HG03280 (cell line): Measurements from ENCODE around the gene URM1.

Source experiments
- ATAC-seq: cut with Tn5 transposase; IDR thresholded peaks from one replicate; pipeline ENCODE4 v1.9.1; 2021; ENCODE audit warnings: mild to moderate bottlenecking, moderate library complexity; ENCODE audit not compliant: unreplicated experiment

Gene URM1

DNA sequence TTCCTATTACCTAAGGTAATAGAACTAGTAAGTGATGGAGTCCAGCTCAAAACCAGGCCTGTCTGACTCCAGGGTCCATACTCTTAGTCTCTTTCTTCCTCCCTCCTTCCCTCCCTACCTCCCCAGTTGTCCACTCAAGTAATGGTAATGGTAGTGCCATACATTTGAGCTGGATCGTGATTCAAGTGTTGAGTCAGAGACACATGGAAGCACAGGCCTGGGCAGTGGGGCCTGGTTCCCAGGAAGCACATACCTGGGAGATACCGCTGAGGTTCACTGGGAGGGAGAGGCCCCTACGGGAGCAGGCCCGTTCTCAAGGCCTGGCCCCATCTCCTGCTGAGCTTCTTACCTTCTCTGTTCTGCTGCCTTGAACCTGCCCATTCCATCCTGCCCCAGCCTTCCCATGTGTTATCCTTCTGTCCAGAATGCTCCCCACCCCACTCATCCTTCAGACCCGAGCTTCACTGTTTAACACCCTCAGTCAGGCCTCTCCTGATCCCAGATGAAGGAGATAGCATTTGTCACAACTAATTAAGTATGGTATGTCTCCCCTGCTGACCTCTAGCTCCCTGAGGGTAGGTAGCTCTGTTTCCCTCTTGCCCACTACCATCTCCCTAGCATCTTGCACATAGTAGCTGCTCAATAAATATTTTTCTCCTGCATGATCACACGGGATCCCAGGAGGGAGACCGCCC lies 13.8 kb downstream of the URM1 start:
- no peak for ATAC-seq

DNA sequence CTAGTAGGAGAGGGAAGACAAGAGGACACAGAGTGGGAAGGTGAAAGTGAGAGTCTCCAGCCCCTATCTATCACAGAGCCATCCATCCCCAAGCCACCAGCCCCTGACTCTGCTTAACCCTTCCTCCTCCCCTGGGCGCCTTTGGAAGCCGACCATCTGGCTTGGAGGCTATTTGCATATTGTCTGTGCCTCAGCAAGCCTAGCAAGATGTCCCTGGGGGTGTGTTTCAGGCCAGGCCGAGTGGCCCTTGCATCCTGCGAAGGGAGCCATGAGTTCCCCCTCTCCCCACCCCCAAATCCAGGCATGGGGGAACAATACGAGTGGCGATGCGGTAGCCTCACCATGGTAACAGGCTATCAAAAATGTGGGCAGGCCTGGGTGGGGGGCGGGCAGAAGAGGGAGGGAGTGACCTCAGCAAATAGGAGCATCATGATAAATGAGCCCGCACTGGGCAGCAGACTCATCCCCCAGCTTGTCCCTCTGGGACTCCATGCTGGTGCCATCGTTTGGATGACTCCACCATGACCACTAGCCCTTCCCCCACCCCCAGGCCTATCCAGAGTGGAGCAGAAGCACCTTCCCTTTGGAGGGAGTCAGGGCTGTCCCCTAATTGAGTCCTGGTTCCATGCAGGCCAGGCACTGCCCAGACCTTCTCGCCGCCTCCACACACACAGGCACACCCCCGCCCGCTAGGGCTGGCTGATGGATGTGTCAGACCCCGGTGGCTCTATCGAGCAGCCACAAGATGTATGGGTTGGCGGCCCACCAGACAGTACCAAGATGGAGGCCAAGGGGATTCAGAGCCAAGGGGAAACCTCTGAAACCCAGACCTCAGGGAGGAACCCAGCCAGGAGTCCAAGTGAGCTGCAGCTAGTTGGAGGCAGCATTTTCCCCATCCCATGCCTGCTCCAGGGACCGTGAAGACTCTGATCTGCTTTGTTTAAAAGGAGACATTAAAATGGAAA lies 14.6 kb downstream of the URM1 start:
- no peak for ATAC-seq

DNA sequence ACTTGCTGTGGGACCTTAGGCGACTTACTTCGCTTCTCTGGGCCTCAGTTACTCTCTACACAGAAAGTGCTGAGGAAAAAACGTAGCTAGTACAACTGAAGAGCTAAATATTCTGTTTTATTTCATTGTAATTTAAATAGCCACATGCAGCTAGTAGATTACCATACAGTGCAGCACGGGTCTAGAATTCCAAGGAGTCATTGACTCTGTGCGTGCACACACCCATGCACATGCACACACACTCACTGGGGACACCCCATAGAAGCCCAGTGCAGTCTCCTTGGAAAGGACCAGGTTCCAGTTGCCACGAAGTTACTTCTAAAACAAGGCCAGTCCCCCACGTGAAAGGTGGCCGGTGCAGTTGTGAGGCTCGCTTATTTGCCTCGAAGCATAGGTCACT lies 17.0 kb downstream of the URM1 start:
- ATAC-seq: no peak

DNA sequence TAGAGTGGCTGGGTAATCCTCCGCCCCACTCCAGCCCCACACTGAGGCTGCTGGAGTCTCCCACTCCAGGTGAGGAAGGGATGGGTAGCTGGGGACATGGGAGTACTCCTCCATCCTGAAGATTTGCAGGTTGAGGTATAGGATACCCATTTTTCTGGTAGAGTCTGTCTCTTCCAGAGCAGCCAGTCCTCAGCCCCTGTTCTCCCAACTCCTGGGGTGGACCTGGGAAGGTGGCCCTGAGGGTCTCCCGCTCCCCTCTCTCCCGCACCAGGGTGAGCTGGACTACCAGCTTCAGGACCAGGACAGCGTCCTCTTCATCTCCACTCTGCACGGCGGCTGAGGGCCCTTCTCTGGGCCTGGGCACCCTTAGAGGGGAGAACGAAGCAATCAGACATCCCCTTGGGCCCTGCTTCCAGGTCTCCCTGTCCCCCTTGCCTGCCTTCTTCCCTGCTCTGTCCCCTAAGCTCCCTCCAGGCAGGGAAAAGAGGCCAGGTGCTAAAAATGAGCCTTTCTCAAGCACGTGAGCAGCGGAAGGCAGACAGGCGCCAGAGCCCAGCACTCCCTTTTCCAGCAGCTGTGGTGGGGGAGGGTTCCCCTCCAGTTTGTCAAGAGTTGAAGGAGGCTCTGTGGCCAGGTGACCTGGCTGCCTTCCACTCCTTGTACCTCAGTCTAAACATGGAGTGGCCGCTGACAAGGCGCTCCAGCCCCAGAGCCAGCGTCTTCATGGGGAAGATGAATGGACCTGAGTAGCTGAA lies 18.4 kb downstream of the URM1 start:
- no peak for ATAC-seq

DNA sequence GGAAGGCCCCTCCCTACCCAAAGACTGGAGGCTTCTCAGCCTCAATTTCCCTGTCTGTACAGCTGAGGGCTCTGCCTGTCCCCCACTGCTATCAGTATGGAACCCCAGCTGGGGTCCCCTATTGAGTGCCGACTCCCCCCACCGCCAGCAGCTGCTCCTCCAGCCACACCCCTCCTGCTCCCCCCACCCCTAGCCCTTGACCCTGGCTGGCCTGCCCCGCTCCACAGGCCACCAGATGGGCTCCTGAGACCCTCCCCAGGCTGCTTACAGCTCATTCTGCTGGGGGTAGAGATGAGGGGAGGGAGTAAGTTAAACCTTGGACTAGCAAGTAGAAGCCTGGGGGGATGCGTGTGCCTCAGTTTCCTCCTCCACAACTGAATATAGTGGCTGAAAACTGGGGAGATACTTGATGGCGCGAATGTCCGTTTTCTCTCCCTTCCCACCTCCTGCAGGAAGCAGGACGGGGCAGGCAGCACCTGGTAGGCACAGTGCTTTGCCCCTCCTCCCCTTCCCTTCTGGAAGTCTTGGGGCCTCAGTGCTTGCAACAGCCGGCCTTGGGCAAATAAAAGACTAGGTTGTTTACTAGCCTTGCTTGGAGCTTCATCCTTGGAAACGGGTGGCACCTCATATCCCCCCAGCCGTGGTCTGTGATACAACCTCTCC lies 19.1 kb downstream of the URM1 start:
- ATAC-seq: no peak

DNA sequence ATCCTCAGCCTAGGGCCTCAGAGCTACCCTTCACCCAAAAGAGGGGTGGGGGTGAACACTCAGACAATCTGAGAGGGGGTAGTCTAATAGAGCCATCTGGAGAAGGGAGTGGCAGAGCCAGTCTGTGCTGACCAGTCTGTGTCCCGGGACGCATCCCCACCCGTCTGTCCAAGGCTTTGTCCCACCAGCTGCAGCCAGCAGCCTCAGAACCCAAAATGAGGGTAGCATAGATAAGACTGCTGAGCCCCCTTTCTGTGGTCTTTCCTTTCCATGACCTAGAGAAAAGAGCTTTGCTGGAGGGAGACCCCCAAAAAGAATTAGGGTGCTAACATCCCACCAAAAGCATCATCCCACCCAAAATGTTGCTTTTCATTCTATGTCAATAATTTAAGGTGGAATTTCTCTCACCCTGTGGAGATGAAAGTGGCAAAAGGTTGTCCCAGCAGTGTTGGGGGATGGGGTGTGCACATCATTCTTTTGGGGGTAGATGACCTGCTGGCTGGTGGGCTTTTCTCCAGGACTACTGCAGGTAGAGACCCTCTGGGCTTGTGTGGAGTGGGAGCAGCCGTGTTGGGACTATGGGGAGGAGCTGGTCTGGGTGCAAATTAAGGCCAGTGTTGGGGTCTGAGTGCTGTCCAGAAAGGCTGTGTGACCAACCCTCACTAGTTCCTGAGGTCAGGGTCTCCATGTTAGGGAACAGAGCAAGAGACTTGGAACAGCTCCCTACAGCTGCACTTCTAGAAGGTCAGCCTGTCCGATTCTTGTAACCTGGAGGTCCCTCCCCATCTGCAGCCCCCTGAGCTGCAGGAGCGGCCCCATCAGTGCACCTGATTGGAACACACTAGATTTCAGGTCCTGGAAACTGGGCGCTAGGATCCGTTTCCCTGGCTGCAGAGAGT lies 19.9 kb downstream of the URM1 start:
- no peak for ATAC-seq

DNA sequence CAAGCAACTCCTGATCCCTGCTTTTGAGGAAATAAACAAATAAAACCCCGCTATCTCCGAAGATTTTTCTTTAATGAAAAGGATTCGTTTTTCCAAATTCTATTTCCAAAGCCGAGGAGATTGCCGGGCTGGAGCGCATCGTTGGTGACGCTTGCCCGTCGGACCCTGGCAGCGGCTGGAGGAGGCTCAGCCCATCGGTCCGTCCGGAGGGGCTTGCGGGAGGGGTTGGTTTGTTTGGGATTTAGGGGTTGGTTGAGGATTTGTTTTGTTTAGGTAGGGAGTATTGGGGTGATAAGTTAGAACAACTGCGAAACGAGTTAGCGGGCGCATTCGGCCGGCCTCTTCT lies 20.8 kb downstream of the URM1 start:
- ATAC-seq: no peak

DNA sequence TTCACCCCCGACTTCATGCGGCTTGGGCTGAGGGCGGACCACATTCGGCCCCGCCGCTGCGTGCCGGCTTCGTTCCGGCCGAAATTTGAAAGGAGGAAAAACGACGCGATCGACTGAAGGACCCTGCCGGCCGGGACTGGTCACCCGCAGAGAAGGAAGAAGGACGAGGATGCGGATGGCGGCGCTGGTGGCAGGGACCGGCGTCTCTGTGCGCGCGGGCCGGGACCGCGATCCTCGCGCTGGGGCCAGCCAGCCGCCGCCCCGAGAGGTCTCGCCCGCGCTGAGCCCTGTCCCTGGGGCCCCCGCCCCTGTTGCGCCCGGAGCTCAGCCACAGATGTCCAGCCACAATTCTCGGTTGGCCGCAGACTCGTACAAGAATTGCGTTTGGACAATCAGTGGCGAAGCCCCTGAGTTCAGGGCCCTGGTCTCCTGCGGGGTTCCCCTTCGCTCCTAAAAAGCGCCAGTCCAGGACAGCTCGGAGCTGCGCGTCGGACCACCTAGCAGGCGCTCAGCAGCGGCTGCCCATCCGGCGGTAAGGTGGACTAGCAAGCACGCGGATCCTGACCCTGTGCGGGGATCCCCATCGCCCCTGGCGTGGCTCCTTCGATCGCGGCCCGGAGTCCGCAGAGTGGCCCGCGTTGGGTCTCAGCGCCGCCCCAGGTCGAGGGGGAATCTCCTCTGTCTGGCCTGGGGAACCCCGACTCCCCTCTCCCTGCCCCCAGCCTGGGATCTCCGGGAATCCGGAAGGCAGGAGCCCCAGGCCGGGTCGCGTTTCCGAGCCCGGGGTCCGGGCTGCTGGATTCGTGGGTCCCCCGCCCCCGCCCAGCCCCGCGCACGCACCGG lies 21.3 kb downstream of the URM1 start:
- ATAC-seq: no peak

DNA sequence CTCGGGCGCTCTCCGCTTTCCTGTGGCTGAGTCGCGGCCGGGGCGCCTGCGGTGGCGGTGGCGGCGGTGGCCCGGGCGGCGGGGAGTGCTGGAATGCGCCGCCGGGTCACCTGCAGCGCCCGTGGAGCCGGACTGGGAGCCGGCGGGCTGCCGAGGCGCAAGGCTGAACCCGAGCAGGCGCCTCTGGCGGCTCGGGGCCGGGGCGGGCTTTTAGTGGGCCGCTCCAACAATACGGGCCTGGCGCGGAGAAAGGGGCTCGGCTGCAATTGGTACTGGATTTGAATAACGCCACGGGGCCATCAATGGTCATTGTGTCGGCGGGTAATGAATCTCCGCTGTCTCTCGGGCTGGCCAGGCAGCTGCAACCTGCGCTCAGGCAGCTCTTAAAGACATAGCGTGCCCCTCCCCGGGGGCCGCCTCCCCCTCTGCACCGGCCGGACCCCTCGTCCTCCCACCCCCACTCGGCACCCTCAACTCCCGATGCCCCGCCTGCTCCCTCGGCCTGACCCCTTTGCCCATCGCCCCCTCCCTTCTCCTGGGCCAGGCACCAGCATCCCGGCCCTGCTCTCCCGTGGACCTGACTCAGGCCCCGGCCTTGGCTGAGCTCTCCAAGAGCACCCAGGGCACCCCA lies 22.1 kb downstream of the URM1 start:
- ATAC-seq: no peak

DNA sequence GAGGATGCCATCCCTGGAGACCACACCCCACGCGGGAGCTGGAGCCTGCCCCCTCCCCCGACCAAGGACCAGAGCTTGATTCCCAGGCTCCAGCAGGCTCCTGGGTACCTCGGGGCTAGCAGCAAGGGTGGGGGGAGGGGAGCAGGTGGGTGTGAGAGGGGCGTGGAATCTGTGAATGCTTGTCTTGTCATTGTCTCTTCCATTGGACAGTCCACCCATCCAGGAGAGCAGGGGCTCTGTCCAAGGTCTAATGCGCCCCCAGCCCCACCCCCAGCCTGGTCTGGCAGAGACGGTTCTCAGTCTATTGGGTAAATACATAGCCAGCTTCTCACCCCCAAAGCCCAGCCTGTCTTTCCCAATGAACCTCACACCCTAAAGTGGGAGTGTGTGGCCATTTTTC lies 22.8 kb downstream of the URM1 start:
- no peak for ATAC-seq

DNA sequence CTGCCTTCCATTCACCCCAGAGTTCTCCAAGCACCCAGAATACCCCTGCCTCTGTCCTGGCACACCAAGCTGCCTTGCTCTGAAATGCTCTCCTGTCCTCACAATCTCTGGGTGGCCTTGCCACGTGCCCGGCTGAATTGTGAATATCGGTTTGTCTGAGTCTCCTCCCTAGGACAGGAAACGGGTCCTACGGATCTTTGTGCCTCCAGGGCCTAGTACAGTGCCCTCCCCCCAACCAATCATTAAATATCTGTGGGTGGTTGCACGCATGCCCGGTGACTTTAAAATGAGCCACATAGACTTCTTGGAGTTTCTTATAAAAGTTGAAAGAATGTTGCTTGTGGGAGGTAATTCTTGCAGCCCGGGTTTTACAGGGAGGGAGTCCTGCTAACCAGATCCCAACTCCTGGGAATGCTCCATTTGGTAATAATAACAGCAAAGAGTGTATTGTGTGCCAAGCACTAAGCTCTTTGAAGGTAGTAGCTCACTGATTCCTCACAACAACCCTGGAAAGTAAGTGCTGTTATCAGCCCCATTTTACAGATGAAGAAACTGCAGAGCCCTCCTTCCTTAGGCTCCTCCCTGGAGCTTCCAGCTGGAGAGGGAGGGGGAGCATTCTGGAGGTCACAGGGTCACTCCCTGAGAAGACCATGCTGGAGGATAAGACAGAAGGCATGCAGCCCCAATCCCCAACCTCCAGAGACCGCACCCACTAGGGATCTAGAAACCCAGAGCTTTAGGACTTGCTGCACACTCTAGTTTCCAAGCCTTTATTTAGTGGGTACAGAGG lies 23.4 kb downstream of the URM1 start:
- ATAC-seq: no peak

DNA sequence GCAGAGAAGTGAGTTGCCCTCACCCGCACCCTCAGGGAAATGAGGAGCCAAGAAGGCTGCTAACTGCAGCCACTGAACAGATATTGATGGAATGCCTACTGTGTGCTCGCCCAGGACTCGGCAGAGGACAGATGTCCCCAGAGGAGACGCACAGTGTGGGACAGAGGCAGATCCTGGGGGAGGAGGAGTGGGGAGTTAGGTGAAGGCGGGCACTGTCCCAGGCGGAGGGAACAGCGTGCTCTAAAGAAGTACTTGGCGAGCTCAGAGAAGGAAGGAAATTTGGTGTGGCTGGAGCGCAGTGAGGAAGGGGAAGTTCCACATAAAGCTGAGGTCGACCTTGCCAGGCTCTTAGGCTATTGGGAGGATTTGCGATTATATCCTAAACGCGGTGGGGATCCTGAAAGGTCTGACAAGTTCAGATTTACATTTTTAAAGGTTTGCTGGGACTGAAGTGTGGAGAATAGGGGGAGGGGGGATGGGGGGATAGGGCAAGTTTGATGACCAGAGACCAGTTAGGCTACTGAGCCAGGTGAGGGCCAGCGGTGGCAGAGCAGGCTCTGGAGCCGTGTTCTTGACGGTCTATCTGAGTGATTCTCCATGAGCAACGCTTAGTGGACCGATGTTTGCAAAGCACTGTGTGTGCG lies 25.9 kb downstream of the URM1 start:
- no peak for ATAC-seq

DNA sequence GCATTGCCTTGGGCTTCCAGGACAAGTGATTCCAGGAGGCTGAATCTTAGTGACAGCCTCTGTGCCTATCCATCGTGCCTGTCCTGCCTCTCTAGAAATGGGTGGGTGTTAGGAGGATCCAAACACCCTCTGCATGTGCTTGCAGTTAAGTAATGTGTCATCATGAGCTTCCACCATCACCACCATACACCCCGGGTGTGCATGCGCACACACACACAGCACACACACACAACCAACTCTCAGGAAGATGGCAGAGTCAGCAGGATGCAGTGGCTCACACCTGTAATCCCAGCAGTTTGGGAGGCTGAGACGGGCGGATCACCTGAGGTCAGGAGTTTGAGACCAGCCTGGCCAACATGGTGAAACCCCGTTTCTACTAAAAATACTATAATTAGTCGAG lies 26.7 kb downstream of the URM1 start:
- ATAC-seq: no peak

DNA sequence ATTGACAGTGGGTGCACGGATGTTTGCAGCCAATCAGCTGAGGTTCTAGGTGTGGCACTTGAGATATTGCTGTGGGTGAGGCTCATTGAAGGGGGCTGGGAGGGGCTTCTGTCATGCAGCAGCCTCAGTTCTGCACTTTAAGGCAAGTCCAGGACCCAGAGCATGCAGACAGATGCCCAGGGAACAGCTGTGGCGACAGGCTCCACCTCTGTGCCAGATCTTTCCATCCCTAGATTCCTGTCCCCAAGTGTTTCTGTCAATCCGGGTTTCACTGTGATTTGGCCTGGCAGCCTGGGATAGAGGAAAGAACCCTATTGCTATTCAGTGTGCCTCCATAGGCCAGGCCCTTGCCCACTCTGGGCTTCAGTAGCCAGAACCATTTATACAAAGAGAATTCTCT lies 28.7 kb downstream of the URM1 start:
- ATAC-seq: no peak

DNA sequence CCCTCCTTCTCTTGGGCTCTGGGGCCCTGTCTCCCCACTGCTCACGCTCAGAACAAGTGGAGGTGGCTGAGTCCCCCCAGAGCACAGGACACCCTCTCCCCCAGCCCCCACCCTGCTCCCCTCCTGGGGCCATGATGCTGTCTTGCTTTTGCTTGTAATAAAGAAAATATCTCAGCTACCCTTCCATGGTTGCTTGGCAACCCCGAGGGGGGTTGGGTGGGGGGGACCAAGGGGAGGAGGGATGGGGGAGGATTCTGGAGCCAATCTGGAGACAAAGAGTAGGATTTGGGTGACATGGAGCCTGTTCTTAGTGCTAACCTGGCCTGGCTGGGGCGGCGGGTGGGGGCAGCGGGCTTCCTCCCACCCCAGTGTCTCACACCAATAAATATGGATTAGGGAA lies 33.4 kb downstream of the URM1 start:
- ATAC-seq: no peak

DNA sequence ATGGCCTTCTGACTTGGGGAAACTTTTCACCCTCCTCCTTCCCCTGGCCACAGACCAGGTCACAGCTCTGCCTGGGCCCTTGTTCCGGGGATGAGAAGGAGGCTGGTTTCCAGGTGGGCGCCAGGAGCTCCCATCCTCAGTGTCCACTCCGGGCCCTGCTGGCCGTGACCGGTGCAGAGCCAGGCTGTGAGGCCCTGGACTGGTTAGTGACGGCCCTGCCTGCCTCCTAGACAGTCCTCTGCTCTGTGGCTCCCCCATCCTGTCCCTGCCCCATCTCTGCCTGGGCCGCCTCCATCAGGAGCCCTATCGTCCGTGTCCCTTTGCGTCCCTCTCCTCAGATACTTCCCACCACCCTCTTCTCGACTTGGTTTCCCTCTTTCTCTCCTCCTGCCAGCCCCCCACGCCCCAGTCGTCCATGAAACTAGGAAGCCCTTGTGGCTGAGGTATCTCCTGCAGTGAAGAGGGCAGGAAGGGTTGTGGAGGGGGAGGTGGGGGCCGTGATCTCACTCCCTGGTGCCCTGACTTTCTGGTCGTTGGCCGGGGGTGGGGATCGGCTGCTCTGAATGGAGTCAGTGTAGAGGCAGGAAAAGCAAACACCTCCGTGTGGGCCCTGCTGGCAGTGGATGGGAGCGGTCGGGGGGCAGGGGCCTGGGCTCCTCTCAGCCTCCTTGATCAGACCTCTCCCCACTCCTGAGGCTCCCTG lies 34.1 kb downstream of the URM1 start:
- ATAC-seq: no peak

DNA sequence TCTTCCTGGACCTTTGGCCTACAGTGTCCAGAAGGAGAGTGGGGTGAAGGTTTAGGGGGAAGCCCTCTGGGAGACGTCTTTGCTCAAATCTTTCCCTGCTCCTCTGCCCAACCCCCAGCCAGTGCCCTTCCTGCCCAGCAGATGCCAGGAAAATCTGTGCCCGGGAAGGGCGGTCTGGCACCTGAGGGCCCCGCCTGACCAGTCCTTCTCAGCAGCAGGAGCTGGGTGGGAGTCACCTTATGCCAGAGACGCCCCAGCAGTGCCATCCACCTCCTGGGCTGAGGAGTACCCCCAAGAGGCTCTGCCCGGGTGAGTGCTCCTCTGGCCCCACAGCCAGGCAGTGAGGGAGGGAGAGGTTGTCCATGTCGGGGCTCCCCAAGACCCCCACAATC lies 34.6 kb downstream of the URM1 start:
- no peak for ATAC-seq
